SK-N-SH treated with all-trans-retinoic acid at 6 μM for 48 hours (cell line): ENCODE measurements around the gene ZC3H10.

Experiments
- ATAC-seq: fragments of 200-7000 bp; cut with Tn5 transposase; 3 replicates; pipeline ENCODE4 v1.9.1; 2020; ENCODE audit warnings: mild to moderate bottlenecking, moderate library complexity
- ARNTL ChIP-seq: fragments of 450-650 bp; formaldehyde crosslinking; IDR thresholded peaks from 2 replicates; pipeline ENCODE4 v1.5.0; 2020; ENCODE audit warnings: low read depth, mild to moderate bottlenecking, moderate library complexity, borderline replicate concordance
- BACH2 ChIP-seq: fragments of 250-450 bp; sonication (Bioruptor Pico); IDR thresholded peaks from 2 replicates; pipeline ENCODE4 v1.9.0; 2021; ENCODE audit warnings: mild to moderate bottlenecking, borderline replicate concordance
- CSDC2 ChIP-seq: fragments of 250-450 bp; sonication (Bioruptor Pico); IDR thresholded peaks from 2 replicates; pipeline ENCODE4 v1.5.0; 2020; ENCODE audit warnings: mild to moderate bottlenecking, moderate library complexity
- CSRNP3 ChIP-seq: fragments of 250-450 bp; sonication (Bioruptor Pico); IDR thresholded peaks from 2 replicates; pipeline ENCODE4 v1.5.1; 2021; ENCODE audit warnings: mild to moderate bottlenecking, moderate library complexity
- ESRRG ChIP-seq: fragments of 250-450 bp; sonication (Bioruptor Pico); IDR thresholded peaks from 2 replicates; pipeline ENCODE4 v1.6.1; 2021; ENCODE audit warnings: mild to moderate bottlenecking
- GLIS3 ChIP-seq: fragments of 250-450 bp; sonication (Bioruptor Pico); IDR thresholded peaks from 2 replicates; pipeline ENCODE4 v1.5.0; 2020; ENCODE audit warnings: mild to moderate bottlenecking, moderate library complexity
- ISL1 ChIP-seq: fragments of 250-450 bp; sonication (Bioruptor Pico); IDR thresholded peaks from 2 replicates; pipeline ENCODE4 v2.1.2; 2022; ENCODE audit warnings: mild to moderate bottlenecking, moderate library complexity
- PATZ1 ChIP-seq: fragments of 250-450 bp; sonication (Bioruptor Pico); IDR thresholded peaks from 2 replicates; pipeline ENCODE4 v1.8.0; 2020; ENCODE audit warnings: mild to moderate bottlenecking, moderate library complexity, borderline replicate concordance
- POU6F1 ChIP-seq: fragments of 250-450 bp; sonication (Bioruptor Pico); IDR thresholded peaks from 2 replicates; pipeline ENCODE4 v1.8.0; 2021; ENCODE audit warnings: low read depth, mild to moderate bottlenecking, moderate library complexity, borderline replicate concordance
- PPARA ChIP-seq: fragments of 250-450 bp; sonication (Bioruptor Pico); IDR thresholded peaks from 2 replicates; pipeline ENCODE4 v1.5.0; 2020; ENCODE audit warnings: mild to moderate bottlenecking, borderline replicate concordance
- SNAI2 ChIP-seq: fragments of 250-450 bp; sonication (Bioruptor Pico); IDR thresholded peaks from 2 replicates; pipeline ENCODE4 v1.5.0; 2020; ENCODE audit warnings: mild to moderate bottlenecking, moderate library complexity
- TCF4 ChIP-seq: fragments of 250-450 bp; sonication (Bioruptor Pico); IDR thresholded peaks from 2 replicates; pipeline ENCODE4 v1.8.0; 2021; ENCODE audit warnings: mild to moderate bottlenecking, moderate library complexity, borderline replicate concordance
- TSHZ2 ChIP-seq: fragments of 250-450 bp; sonication (Bioruptor Pico); IDR thresholded peaks from 2 replicates; pipeline ENCODE4 v1.5.0; 2020; ENCODE audit warnings: mild to moderate bottlenecking, moderate library complexity
- ZC3H10 ChIP-seq: fragments of 250-450 bp; sonication (Bioruptor Pico); IDR thresholded peaks from 2 replicates; pipeline ENCODE4 v1.5.1; 2021; ENCODE audit warnings: mild to moderate bottlenecking, moderate library complexity
- ZFP3 ChIP-seq: fragments of 250-450 bp; sonication (Bioruptor Pico); IDR thresholded peaks from 2 replicates; pipeline ENCODE4 v1.5.0; 2020; ENCODE audit warnings: mild to moderate bottlenecking, moderate library complexity
- ZNF565 ChIP-seq: fragments of 450-650 bp; formaldehyde crosslinking; conservative IDR thresholded peaks from 2 replicates; pipeline ENCODE4 v1.5.0; 2020; ENCODE audit warnings: low read depth, mild to moderate bottlenecking, moderate library complexity
- ZNF70 ChIP-seq: fragments of 450-650 bp; formaldehyde crosslinking; IDR thresholded peaks from 2 replicates; pipeline ENCODE4 v1.5.0; 2020; ENCODE audit warnings: mild to moderate bottlenecking, moderate library complexity
- ZNF8 ChIP-seq: fragments of 450-650 bp; formaldehyde crosslinking; IDR thresholded peaks from 2 replicates; pipeline ENCODE4 v1.5.0; 2020; ENCODE audit warnings: mild to moderate bottlenecking, moderate library complexity

ZC3H10 gene

GRCh38 chr12:56141946-56142784 is 24.1 kb downstream of the ZC3H10 start (continued):
- TF ChIP-seq PATZ1 (CRISPR knock-in tag) (no peak), ARNTL (CRISPR knock-in tag) (no peak), PPARA (CRISPR knock-in tag) (no peak), CSRNP3 (CRISPR knock-in tag) (no peak), GLIS3 (CRISPR knock-in tag) (no peak), SNAI2 (CRISPR knock-in tag) (no peak), ZC3H10 (CRISPR knock-in tag) (no peak), CSDC2 (CRISPR knock-in tag) (no peak)
- TF ChIP-seq, all 23 proteins: peak for 0

GRCh38 chr12:56143217-56143616 is 25.2 kb downstream of the ZC3H10 start:
- ATAC-seq: no peak
- TF ChIP-seq ZFP3 (no peak), ESRRG (CRISPR knock-in tag) (no peak), ZNF8 (CRISPR knock-in tag) (no peak), PATZ1 (CRISPR knock-in tag) (no peak), BACH2 (CRISPR knock-in tag) (no peak), POU6F1 (CRISPR knock-in tag) (no peak), CSDC2 (CRISPR knock-in tag) (no peak), ZNF70 (CRISPR knock-in tag) (no peak), TSHZ2 (no peak)
- TF ChIP-seq, all 23 proteins: peak for 0

GRCh38 chr12:56143870-56144269 is 25.8 kb downstream of the ZC3H10 start:
- TF ChIP-seq POU6F1 (CRISPR knock-in tag): no peak
- TF ChIP-seq PATZ1 (CRISPR knock-in tag): no peak
- TF ChIP-seq ISL1: no peak
- TF ChIP-seq CSDC2 (CRISPR knock-in tag): no peak
- TF ChIP-seq ZFP3: no peak
- no peak for TF ChIP-seq ZNF565 (CRISPR knock-in tag)
- no peak for TF ChIP-seq SNAI2 (CRISPR knock-in tag)
- no peak for TF ChIP-seq TCF4
- no peak for ATAC-seq
